MV-4-11 (cell line): ENCODE measurements around the gene KANTR.
A peak's percentile ranks its signal among the peaks of the same experiment; 100 is the strongest.

ENCODE experiments used
- DNase-seq: peaks from one replicate; lab custom pipeline; 2025; lab: John Stamatoyannopoulos, UW

The KANTR gene, protein sequence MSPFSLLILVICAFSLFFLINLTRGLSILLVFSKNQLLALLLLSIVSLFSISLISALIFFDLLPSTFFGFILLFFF

DNA sequence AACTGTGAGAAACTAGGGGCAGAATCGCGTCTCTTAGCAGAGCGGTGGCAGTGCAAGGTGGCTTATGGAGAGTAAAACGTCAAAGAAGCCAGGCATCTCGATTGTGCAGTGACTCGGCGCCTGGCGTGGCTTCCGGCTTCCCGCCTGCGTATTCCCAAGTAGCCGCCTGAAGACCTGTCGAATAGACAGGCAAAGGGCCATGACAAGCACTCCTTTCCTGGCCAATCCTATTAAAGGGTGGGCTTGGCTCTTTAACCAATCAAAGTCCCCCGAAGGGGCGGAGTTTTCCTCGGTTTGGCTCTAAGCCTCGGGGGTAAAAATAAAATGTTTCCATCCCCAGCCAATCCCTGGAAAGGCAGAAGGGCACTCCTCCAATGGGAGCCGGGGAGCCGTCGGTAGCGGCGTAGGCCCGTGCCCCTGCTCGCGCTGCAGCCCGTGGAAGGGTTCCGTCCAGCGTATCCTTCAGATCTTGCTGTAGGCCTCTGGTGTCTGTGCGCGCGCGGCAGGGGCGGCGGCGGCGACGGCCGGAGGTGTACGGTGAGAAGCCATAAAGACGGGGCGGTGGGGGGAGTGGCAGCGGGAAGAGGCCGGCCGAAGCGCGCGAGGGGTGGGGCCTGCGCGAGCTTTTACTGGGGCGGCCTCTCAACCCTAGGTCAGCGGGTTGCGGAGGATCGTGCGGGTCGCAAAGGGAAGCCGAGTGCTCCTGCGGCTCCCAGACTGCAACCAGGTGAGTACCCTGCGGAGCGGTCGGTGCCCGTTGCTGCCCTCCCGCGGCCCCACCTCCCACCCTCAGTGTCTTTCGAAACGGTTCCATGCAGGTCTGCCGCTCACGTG lies at the start of gene KANTR:
TSS of gene KANTR (plus strand) at position 395 of the 834 bp plus-strand sequence. CDS start 30,131 bp downstream, outside the sequence.
- DNase-seq: peak; percentile 95

DNA sequence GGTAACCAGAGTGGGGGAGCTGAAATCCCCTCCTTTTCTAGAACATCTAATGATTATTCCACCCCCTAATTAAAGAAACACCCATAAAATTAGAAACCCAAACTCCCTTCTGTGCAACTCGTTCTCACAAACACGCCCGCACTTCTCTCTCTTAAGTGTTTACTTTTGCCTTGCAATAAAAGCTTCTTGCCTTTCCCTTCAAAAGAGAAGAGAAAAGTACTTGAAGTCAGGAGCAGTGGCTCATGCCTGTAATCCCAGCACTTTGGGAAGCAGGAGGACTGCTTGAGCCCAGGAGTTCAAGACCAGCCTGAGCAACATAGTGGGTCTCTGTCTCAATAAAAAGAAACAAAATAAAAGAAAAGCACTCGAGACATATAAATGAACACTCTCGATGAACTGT lies 48.9 kb upstream of the KANTR start:
- DNase-seq: no peak

DNA sequence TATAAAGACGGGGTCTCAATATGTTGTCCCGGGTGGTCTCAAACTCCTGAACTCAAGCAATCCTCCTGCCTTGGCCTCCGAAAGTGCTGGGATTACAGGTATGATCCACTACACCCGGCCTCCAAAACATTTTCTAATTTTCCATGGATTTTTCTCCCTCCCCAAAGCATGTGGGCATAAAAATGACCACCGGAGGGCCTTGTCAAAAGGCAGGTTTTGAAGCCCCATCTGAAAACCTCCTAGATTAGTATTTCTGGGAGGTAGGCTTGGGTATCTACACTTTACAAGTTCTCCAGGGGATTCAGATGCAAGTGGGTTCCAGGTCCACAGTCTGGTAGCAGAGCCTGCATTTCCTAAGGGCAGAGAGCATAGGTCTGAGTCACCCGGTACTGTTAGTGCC lies 46.7 kb upstream of the KANTR start:
- no peak for DNase-seq

DNA sequence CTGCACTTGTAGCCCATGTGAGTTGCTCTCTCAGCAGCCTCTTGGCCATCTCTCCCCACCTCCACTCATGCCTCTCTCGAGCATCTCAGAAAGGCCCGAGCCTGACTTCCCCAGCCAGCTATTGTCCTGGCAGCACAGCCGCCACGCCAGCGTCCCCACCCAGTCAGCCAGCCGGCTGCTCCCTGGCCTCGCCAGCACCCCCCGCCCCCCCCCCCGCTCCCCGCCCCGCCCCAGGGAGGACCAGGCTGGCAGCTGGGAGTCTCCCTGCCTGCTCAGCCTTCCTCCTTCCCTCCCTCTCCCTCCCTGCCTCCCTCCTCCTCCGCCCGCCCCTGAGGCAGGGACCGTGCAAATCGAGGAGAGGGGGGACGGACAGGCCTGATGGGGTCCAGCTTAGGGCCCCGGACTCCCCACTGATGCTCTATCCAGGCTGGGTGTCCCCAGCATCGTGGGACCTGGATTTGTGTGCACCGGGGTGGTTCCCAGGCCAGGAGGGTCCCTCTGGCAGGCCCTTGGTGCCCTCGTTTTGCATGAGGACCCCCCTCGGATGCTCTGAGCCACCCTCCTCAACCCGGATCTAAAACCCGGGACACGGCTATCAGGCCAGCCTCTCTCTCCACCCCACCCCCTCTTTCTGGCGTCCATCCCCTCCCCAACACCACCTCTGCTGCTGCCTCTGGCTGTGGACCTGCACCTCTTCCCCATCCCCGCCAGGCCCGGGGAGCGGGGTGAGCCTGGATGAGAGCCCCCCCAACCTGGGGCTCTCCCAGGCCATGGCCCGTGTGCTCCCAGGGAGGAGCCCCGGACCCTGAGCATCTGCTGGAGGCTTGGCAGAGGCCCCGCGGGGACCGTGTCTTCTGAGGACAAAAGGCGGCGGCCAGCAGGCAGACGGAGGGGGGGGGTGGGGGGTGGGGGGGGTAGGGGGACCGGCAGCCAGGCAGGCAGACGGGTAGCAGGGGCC lies 45.5 kb upstream of the KANTR start, which contains the start of gene GPR173:
TSS of gene GPR173 (plus strand) at position 621 of the 958 bp plus-strand sequence. CDS start 27,833 bp downstream, outside the sequence.
- DNase-seq: no peak

DNA sequence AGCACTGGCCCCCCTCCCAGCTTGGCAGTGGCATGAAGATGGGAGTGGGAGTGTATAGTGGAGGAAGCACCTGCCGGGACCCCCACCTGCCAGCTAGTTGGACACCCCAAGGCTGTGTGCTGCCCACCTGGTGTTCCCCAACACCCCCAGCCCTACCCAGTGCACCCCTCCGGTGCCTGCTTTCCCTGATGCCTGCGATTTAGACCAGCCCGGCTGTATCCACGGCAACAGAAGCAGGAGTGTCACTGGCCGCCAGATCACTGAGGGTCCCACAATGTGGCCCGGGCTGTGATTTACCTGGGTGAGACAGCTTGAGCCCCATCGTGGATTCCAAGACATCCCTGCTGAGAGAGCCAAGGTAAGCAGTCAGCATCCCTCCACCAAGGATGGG lies 44.8 kb upstream of the KANTR start:
- DNase-seq: no peak

DNA sequence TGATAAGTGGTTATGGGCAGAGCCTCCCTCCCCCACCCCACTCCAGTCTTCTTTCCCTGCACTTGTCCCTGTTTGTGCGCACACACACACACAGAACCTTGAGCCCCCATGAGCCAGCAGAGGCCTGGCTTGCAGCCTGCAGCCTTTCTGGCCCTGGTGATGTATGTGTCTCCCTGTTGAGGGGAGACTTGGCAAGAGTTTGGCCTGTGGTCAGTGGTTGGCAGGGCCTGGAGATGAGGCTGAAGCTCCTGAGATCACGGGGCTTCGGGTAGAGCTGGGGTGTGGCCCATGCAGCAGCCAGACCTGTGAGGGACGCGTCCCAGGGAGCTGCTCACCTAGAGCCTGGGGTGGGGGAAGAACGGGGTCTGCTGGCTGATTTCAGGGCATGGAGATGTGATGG lies 43.1 kb upstream of the KANTR start:
- DNase-seq: no peak

DNA sequence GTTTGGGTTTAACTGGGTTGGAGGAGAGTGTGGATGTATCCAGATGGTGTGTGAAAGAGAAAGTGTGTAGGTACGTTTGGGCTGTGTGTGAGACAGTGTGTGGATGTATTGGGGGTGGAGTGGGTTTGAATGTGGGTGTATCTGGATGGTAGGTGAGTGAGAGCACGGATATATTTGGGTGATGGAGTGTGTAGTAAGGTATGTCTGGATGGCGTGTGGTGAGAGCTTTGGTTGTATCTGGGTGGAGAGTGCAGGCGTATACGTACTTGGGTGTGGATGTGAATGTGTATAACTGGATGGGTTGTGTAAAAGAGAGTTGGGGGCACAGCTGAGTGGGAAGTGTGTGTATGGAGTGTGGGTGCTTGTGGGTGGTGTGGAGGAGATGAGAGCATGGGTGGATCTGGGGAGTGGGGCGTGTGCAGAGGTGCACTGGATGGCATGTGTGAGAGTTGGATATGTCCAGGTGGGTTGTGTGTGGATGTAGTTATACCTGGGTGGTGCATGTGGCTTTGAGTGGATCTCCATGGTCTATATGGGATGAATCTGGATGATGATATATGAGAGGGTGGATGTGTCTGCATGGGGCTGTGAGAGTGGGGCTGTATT lies 38.6 kb upstream of the KANTR start:
- no peak for DNase-seq

DNA sequence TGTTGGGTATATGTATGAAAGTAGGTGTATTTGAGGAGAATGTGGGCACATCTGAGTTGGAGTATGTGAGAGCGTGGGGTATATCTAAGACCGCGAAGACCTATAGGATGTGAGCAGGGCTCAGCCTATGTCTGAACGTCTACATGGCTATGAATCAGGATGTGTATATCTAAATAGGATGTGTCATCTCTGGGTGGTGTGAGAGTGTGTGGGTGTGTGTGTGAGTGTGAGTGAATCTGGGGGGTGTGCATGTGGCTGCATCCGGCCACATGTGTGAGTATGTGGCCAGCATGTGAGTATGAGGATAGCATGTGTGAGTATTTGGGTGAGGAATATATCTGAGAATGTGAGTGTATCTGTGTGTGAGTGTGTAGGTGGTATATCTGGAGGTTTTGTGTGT lies 37.6 kb upstream of the KANTR start:
- DNase-seq: no peak

DNA sequence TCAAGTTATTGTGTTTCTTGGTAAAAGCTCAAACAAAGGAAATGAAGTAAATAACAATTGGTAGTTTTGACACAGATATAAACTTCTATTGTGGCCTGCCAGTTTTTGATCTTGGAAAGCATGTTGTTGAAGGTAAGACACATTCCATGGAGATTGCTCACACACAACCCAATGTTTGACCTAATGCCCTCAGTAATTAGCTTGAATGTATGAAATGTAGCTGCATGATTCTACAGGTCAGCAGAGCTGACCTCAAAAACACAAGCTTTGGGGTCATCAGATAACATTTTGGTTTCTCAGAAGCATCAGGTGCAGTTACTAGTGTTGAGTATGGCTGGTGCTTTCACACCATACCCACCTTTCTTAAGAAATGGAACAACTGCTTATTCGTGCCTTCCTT lies 28.8 kb upstream of the KANTR start:
- no peak for DNase-seq

DNA sequence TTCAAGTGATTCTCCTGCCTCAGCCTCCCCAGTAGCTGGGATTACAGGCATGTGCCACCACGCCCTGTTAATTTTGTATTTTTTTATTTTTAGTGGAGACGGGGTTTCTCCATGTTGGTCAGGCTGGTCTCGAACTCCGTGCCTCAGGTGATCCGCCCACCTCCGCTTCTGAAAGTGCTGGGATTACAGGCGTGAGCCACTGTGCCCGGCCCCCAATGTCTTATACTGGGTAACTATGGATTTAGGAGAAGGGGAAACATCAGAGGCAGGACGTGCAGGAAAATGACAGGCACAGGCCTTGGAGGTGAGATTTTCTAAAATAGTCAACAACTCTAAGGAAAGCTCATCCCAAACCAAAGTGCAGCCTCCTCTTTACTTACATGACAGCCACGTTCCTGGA lies 22.9 kb upstream of the KANTR start:
- no peak for DNase-seq

DNA sequence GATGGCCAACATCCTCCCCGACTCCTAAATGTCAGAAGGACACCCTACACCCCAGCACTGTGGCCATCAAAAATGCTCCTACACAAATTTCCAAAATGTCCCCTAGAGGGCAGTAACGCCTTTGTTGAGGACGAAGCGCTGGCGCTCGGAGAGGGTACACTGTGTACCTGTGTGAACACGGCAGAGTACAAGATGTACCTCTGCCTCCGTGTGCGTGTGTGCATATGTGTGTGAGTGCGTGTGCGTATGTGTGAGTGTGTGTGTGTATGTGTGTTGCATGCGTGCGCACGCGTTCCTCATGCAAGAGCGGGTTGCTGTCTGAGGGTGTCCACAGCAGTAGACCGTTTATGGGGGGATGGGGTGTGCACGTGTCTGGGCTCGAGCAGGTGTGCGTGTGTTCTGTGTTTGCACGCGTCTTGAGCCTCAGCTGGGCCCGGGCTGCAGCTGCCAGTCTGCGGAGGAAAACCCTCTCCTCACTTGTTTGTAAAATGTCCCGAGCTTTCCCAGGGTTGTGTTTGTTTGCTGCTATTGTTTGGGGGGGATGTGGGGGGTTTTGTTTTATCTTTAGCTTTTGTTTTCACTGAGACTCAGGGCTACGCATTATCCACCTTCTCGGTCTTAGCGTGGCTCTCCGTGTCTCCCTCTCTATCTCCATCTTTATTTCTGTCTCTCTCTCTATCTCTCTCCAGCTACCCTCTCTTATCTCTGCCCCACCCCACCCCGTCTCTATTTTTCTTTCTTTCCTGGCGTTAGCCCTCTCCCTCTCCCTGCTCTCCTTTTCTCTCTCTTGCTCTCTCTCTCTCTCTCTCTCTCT lies 22.1 kb upstream of the KANTR start:
- DNase-seq: peak; percentile 51

DNA sequence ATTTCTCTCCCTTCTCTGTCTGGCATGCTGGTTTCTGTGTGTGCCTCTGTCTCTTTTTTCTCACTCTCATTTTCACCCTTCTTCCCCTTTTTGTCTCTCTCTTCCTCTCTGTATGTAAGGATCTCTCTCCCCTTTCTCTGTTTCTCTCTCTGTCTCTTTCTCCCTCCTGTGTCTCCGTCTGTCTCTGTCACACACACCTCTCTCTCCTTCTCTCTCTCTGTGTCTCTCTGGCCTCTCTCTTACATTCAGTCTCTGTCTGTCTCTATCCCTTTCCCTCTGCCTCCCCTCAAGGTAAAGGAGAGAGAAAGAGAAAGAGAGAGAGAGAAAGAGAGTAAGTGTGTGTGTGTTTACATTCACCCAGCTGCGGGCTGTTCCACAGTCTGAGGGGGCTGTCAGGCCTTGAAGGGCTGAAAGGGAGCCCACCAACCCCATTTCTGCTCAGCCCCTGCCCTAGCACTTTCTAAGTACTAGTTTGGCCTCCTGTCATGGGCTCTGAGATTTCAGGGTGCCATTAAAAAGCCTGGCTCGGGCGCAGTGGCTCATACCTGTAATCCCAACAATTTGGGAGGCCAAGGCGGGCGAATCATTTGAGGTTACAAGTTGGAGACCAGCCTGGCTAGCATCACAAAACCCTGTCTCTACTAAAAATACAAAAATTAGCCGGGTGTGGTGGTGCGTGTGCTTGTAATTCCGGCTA lies 21.4 kb upstream of the KANTR start:
- DNase-seq: peak; percentile 28

DNA sequence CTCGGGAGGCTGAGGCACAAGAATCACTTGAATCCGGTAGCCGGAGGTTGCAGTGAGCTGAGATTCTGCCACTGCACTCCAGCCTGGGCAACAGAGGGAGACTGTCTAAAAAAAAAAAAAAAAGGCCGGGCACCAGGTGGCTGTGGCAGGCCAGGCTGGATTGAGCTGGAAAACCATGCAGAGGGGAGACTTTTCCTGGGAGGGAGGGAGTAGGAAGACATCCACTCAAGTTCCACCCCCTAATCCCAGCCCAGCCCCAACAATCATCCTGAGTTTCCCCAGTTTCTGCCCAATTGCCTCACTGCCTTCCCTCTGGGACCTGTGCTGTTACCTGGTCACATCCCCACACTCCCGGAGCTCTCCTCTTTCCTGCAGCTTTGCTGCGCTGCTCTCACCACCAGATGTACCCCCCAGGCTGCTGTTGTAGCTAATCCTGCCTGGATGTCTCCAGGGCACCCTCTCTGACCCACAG lies 20.8 kb upstream of the KANTR start:
- no peak for DNase-seq

DNA sequence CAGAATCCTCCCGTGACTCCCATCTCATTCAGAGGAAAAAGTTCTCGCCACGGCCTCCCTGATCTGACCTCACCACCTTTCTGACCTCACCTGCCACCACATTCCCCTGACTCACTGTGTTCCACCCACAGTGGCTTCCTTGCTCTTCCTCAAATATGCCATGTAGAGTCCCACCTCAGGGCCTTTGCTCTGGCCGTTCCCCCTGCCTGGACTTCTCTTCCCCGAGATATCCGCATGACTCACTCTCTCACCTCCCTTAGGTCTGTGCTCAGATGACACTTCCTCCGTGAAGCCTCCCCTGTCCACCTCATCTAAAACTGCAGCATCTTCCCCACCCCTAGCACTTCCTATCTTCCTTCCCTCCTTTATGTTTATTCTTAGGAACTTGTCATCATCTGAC lies 18.9 kb upstream of the KANTR start:
- DNase-seq: no peak

DNA sequence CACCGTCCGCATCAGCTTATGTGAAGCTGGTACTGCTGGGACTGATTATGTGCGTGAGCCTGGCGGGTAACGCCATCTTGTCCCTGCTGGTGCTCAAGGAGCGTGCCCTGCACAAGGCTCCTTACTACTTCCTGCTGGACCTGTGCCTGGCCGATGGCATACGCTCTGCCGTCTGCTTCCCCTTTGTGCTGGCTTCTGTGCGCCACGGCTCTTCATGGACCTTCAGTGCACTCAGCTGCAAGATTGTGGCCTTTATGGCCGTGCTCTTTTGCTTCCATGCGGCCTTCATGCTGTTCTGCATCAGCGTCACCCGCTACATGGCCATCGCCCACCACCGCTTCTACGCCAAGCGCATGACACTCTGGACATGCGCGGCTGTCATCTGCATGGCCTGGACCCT lies 17.3 kb upstream of the KANTR start:
- DNase-seq: no peak

DNA sequence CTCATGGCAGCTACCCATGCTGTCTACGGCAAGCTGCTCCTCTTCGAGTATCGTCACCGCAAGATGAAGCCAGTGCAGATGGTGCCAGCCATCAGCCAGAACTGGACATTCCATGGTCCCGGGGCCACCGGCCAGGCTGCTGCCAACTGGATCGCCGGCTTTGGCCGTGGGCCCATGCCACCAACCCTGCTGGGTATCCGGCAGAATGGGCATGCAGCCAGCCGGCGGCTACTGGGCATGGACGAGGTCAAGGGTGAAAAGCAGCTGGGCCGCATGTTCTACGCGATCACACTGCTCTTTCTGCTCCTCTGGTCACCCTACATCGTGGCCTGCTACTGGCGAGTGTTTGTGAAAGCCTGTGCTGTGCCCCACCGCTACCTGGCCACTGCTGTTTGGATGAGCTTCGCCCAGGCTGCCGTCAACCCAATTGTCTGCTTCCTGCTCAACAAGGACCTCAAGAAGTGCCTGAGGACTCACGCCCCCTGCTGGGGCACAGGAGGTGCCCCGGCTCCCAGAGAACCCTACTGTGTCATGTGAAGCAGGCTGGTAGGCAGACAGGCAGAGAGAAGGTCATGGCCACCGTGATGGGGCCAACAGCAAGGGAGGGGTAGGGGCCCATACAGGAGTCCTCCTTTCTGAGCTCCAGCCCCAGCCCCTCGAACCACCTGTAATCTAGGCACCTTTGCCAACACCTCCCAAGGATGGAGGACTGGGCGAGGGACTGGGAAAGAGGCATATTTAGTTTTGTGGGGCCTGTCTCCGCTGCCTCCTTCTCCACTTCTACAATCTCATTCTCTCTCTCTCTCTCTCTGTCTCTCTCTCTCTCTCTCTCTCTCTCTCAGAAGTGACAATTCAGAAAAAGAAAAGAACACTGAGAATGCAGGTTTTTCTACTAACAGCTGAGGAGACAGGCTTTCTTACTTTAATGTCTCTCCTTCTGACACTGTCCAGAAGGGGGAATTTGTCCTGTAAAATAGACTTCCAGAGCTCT lies 16.4 kb upstream of the KANTR start:
- DNase-seq: no peak

DNA sequence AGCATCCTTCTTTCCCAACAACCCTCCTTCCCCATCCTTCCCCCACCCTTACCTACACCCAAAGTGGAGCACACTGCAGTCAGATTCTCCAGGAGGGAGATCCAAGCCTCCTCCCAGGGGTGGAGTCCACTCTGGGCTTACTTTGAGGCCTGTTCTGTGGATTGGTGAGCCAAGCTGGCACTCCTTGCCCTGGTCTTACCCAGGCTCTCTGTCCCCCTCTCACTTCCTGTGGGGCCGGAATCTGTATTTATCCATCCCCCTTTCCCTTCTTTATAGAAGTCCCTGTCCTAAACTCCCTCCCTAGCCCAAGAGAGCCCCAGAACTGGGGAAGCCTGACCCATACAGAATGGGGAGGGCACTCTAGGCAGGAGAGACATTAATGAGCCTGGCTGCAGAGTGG lies 15.0 kb upstream of the KANTR start:
- DNase-seq: no peak

DNA sequence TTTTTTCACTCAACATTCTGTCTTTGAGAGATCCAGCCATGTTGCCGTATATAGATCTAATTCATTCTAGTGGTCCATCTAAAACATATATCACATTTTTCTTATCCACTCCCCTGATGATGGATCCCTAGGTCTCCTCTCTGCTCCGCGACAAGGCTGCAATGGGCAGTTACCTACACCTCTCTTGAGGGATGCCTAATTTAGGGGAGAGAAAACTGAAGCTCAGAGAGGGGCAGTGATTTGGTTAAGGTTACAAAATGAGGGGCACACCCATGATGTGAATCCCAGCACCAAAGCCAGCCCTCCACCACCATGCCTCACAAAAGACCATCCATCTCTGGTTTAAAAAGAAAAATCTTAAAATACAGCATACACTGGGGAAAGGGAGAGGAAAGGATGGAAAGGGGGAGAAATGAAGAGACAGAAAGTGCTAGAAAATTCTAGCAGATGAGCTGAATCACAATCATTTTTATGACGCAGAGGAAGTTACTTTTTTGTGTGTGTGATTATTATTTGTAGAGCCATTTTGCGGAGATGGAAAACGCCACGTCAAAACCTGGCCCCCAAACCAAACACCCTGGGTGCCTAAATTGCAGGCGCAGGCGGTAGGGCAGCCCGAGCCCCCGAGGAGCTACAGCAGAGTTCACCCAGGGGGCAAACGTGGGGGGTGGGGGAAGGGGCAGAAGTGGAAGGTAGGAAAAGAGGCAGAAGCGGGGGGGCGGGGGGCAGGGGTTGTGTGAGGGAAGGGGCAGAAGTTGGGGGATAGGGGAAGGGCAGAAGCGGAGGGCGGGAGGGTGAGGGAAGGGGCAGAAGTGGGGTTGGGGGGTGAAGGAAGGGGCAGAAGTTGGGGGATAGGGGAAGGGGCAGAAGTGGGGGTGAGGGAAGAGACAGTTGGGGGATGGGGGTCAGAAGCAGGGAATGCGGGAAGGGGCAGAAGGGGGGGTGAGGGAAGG lies 13.0 kb upstream of the KANTR start:
- no peak for DNase-seq
